HG03520 (cell line): ENCODE data around the gene PTCRA.
"Not testable (repeated sequence)": the region's sequence is repeated elsewhere in the genome, so short reads cannot be mapped to it uniquely, and the experiment has no call there.

Experiments used
- ATAC-seq: cut with Tn5 transposase; IDR thresholded peaks from one replicate; pipeline ENCODE4 v1.9.1; 2021; ENCODE audit warnings: mild to moderate bottlenecking, moderate library complexity; ENCODE audit not compliant: unreplicated experiment

Gene PTCRA

GRCh38 chr6:42939810-42940167, 23.9 kb downstream of the PTCRA start:
- no peak for ATAC-seq

- ATAC-seq: no peak
Measured at GRCh38 chr6:42940493-42941045, 24.7 kb downstream of the PTCRA start.

- ATAC-seq: not testable (repeated sequence)
Measured at GRCh38 chr6:42941356-42941755, 25.5 kb downstream of the PTCRA start.

- no peak for ATAC-seq
Measured at GRCh38 chr6:42942444-42942843, 26.6 kb downstream of the PTCRA start.

GRCh38 chr6:42947950-42948349, 32.1 kb downstream of the PTCRA start:
- ATAC-seq: no peak

- ATAC-seq: no peak
Measured at GRCh38 chr6:42952389-42952788, 36.5 kb downstream of the PTCRA start.

GRCh38 chr6:42954405-42954804, 38.6 kb downstream of the PTCRA start:
- not testable (repeated sequence) for ATAC-seq

GRCh38 chr6:42958125-42958524, 42.3 kb downstream of the PTCRA start:
- no peak for ATAC-seq

GRCh38 chr6:42959917-42960242, 44.0 kb downstream of the PTCRA start:
- no peak for ATAC-seq

GRCh38 chr6:42960243-42961019, 44.6 kb downstream of the PTCRA start, which contains the start of gene GNMT:
TSS of gene GNMT (plus strand) at chr6:42960754. CDS start at chr6:42960768, 14 bp downstream.
- no peak for ATAC-seq

- ATAC-seq: no peak
Measured at GRCh38 chr6:42961020-42961470, 45.2 kb downstream of the PTCRA start.

GRCh38 chr6:42962096-42962495, 46.2 kb downstream of the PTCRA start:
- no peak for ATAC-seq

- no peak for ATAC-seq
Measured at GRCh38 chr6:42962502-42963178, 46.8 kb downstream of the PTCRA start.

GRCh38 chr6:42963179-42963854, 47.5 kb downstream of the PTCRA start:
- no peak for ATAC-seq

GRCh38 chr6:42963855-42964605, 48.2 kb downstream of the PTCRA start:
- ATAC-seq: no peak

- no peak for ATAC-seq
Measured at GRCh38 chr6:42966571-42966970, 50.7 kb downstream of the PTCRA start.

- ATAC-seq: no peak
Measured at GRCh38 chr6:42967228-42967627, 51.4 kb downstream of the PTCRA start.

- ATAC-seq: no peak
Measured at GRCh38 chr6:42968126-42968701, 52.4 kb downstream of the PTCRA start.

GRCh38 chr6:42968783-42969182, 52.9 kb downstream of the PTCRA start:
- no peak for ATAC-seq

- ATAC-seq: no peak
Measured at GRCh38 chr6:42969431-42969830, 53.6 kb downstream of the PTCRA start.
